ENCODE data around the gene LPCAT1.

DNA sequence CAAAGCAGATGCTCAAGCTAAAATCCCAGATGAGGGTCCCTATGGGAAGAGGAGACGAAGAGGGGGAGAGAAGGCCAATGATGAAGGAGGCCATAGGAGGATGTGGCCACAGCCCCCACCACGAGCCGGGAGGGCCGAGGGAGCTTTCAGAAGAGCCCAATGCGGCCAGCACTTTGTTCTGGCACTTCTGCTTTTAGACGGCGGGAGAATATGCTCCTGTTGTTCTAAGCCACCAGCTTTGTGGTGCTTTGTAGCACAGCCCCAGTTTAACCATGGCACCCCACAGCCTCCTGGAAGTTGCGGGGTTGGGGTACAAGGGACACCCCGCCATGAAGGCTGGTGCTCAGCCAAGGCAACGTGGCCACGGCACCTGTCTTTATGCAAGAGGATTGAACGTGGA lies 33.4 kb downstream of the LPCAT1 start:
- TF ChIP-seq, protein P1, sequence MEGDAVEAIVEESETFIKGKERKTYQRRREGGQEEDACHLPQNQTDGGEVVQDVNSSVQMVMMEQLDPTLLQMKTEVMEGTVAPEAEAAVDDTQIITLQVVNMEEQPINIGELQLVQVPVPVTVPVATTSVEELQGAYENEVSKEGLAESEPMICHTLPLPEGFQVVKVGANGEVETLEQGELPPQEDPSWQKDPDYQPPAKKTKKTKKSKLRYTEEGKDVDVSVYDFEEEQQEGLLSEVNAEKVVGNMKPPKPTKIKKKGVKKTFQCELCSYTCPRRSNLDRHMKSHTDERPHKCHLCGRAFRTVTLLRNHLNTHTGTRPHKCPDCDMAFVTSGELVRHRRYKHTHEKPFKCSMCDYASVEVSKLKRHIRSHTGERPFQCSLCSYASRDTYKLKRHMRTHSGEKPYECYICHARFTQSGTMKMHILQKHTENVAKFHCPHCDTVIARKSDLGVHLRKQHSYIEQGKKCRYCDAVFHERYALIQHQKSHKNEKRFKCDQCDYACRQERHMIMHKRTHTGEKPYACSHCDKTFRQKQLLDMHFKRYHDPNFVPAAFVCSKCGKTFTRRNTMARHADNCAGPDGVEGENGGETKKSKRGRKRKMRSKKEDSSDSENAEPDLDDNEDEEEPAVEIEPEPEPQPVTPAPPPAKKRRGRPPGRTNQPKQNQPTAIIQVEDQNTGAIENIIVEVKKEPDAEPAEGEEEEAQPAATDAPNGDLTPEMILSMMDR (IDR thresholded peaks at IDR 0.05) = no peak
- TF ChIP-seq POLR2A (IDR thresholded peaks at IDR 0.05) = no peak

Measured in Peyer's patch (tissue), 4 donors.